Retina (tissue), 1 donor: ENCODE measurements around the gene ERGIC1.

Source experiments
- DNase-seq: peaks from one replicate; pipeline ENCODE4 v3.0.0-alpha.2; 2016

ERGIC1 gene

DNA sequence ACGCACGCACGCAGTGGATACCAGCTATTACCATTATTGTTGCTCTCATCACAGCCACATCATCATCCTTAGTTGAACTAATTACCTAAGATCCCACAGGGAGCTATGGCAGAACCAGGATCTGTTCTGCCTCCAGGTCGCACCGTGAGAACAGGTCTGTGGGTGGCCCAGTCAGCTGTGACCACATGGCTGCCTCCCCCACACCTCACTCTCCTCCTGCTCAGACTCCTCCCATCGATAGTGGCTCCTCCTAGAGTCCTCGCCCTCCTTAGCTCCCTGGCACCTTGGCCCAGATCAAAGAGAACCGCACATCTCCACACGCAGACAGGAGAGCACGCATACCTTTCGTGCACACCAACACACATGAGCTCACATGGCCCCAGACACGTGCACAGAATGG lies 92.7 kb downstream of the ERGIC1 start:
- no peak for DNase-seq

DNA sequence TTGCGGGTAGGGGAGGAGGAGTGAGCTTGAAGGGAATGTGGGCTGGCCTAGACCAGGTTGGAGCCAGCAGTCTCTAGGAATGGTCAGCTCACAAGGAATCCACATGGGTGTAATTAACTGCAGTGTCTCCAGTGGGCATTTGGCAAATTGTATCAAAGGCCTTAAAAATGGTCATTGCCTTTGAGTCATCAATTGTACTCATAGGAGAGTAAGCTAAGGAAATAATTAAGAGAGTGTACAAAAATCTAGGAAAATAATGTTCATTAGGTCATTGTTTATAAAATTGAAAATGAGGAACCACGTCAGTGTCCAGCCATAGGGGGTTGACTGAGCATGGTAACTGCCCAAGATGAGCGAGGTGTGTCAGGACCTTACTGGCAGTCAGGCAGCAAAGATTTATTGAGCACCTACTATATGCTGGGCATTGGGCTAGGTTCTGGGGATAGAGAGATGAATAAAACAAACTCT lies 95.4 kb downstream of the ERGIC1 start:
- no peak for DNase-seq

DNA sequence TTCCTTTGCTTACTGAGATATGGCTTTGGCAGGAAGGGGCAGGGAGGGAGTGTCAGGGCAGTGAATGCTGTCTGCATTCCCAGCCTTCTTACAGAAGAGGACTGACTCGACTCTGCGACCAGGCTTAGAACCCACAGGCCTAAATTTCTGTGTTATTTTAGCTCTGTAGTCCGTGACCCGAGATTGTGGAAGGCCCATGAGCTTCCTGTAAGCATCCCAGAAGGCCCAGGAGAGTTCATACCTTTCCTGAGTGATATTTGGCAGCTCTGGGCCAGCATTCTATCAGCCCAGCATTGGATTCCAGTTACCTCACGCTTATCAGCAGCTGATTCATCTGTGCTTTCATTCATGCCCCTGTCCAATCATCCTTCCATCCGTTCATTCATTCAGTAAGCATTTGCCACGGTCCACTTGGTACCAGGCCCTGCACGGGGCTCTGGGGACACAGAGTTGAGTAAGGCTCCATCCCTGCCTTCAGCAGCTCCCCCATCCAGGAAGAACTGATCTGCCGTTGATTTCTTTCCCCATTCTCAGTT lies 97.0 kb downstream of the ERGIC1 start:
- DNase-seq = no peak

DNA sequence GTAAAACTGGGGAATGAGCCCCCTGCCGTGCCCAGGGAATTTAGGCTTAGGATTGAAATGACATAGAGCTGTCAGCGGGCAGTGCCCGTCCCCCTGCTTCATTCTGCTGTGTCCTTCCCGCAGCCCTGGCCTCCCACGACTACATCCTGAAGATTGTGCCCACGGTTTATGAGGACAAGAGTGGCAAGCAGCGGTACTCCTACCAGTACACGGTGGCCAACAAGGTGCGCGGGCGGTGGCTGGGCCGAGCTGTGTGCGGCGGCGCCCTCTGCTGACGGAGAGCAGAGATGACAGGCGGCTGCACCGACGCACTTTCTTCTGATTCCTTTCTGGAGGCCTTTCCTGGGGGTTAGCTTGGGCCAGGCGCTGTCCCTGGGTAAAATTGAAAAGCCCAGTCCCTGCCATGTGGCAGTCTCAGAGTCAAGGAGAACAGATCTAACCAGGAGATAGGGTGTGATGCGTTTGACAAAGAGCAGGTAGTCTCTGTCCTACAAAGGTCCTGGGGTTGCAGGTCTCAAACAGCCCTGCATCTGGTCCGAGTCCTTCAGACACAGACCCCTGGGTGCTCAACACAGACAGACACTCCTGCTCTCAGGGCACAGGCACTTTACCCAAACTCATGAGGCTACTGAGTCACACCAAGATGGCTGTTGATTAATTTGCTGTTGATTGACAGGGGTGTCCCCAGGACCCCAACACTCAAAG lies 98.4 kb downstream of the ERGIC1 start:
- peak; percentile 88 for DNase-seq

DNA sequence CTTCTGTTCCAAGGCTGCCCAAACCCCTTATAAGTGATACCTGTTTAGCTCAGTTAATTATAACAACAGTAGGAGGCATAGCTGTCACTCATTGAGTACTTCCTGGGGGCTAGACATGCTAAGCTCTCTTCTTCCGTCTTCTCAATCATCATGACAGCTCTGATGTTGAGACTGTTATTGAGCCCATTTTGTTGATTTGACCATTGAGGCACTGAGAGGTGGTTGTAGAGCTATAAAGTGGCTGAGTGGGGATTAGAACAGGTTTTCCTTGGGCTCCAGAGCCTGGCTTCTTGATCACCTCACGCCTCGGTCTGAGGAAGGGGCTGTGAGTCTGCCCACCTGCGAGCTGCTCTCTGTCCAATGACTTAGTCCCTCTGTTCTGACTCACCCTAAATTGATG lies 99.2 kb downstream of the ERGIC1 start:
- DNase-seq = no peak

DNA sequence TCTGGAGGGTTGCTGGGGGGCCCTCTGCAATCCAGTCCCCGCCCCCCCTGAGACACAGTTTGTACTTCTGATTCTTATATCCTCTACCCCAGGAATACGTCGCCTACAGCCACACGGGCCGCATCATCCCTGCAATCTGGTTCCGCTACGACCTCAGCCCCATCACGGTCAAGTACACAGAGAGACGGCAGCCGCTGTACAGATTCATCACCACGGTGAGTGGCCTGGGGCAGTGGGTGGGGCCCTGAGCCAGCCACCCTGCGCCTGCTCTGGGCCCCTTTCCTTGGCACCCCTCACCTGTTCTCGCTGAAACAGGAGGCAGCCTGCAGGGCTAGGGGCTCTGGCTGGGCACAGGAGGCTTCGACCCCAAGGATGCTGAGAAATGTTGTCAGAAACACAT lies 101.0 kb downstream of the ERGIC1 start:
- no peak for DNase-seq

DNA sequence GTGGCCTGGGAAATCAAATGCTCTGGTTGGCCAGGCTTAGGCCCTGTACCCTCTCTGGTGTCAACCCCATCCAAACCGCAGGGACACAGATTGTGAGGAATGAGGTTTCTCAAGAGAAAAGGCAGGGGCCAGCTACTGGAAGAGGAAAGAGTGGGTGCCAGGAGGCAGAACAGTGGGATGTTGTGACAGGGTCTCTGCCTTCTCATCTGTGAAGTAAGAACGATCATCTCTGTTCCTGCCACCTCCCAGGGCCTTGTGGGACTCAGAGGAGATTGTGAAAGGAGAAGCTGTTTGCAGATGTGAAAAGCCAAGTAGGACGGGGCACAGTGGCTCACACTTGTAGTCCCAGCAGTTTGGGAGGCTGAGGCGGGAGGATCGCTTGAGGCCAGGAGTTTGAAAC lies 102.3 kb downstream of the ERGIC1 start:
- DNase-seq = no peak

DNA sequence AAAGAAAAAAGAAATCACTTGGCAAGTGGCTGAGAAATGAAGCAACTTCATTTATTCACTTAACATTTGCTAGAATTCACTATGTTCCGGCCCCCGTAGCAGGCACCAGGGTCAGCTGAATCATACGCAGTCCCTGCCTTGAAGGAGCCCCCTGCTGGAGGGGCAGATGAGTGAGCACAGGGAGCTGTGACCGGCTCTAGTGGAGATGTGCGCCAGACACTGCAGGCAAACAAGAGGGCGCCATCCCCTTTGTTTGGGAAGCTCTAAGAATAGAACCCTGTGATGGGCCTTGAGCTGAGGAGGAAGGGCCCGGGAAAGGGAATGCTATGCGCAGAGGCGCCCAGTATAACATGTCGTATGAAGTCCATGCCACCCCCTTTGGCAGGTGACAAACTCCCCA lies 105.0 kb downstream of the ERGIC1 start:
- no peak for DNase-seq

DNA sequence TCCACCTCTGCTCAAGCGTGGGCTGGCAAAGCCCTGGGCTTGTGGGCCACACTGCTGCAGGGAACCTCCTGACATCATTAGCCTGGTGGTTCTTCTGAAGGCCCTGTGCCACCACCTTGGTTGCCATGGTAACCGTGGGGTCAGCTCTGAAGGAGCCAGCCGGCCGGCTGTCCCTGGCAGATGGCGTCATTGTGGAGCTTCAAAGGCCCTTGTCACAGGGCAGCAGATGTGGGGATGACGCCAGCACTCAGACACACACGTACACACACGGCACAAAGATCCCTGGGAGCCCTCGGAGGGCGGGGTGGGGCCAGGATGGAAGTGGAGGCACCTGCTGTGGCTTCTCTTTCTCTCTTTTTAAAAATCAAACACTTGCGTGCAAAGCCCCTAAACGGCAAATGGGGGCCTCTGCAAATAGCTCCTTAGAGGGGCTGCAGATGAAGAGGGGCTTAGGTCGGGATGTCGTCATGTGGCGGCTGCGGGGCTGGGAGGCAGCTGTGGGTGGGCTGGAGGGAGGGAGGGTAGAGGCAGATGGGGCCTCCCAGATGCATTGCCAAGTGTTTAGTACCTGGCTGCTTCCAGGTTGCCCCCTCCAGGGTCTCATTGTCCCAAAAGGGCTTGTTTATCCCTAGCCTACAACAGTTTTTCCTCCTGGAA lies 105.7 kb downstream of the ERGIC1 start:
- DNase-seq = peak; percentile 88

DNA sequence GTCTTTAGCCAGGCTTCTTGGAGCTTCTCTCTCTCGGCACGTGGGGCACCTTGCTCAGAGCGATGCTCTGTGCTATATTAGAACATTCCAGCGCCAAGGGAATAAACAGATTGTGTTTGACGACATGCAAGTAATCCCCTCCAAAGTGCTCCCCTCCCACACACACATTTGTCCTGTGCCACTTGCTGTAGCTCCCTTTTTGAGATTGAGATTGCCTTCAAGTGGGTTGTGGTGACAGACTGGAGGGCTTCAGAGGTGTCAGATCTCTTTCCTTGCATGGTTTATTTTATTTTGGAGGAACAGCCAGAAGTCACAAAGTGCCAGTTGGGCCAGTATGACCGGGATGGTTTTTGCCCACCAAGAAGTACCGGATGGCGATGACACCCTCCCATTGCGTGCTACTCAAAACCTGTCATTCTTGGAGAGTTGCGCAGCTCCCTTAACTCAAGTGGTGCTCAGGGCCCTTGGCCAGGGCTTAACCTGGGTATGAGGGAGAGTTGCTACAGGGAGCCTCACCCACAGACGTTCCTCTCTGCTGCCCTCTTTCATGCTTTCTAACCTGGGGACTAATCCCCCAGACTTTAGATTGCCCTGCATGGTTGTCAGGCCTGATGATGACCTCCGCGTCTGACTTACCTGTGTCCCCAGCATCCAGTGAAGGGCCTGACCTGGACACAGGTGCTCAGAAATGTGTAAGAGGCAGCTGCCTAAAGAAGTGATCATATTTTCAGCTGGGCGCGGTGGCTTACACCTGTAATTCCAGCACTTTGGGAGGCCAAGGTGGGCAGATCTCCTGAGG lies 106.4 kb downstream of the ERGIC1 start:
- no peak for DNase-seq

DNA sequence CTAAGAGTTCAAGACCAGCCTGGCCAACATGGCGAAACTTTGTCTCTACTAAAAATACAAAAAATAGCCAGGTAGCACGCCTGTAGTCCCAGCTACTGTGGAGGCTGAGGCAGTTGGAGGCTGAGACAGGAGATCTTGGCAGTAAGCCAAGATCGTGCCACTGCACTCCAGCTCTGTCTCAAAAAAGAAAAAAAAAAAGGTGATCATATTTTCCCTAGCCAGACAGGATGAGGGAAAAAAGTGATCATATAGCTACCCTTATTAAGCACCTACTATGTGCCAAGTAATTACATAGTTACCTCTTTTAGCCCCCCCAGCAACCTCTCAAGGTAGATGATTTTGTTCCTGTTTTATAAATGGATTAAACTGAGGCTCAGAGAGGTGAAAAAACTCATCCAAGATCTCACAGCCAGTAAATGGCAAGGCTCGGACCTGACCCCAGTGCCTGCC lies 107.0 kb downstream of the ERGIC1 start:
- DNase-seq = no peak

DNA sequence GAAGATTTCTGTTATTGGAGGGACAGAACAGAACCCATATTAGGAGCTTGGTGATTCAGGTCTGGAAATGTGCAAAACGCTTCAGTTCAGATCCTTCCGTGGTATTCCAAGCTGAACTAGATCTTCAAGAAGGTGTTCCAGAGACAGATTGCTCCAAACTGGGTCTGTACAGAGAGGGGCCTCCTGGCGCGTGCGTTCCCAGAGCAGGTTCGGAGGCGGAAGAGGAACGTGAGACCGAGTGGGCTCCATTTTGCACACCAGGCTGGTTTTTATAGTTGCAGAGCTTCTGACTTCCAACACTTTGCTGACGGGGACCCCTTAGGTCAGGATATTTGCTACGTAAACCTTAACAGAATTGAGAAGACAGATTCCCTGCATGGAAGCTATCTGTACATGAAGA lies 108.5 kb downstream of the ERGIC1 start:
- no peak for DNase-seq

DNA sequence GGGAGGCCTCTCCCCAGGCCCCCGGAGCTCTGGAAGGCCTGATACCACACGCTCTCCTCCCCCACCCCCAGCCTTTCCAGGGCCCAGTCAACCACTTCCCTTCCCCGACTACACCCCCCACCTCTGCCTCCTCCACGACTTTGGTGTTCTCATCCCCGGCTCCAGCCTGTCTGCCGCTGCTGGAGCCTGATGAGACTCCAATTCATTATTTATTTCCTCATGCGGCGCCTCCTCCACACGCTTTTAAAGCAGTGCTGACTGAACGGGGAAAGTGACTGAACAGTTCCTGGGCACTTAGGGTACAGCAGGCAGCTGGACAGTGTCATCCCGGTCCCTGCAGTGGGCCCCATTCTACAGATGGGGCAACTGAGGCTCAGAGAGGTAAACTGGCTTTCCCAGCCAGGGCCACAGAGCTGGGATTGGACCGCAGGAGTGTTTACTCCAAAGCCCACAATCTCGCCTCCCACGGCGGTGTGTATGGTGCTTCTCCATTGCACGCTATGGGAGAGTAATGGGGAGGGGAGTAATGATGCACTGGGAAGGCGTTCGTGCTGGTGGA lies 109.3 kb downstream of the ERGIC1 start:
- no peak for DNase-seq

DNA sequence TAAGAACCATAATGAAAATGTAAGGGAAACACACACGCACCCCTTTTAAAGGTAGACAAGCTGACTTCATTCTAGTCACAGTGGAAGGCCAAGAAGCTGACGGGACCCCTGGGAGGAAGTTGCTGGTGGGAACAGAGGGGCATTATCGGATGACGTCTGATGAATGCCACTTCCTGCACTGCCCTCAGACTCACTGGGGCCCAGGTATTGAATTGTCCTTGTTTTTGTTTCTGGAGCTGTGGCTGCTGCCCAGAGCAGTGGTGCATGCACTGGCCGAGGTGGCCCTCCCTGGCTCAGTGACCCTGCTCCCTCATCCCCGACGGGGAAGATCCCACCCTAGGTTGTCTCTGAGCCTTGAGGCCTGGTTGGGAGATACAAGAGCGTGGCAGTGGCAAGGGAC lies 109.9 kb downstream of the ERGIC1 start:
- no peak for DNase-seq

DNA sequence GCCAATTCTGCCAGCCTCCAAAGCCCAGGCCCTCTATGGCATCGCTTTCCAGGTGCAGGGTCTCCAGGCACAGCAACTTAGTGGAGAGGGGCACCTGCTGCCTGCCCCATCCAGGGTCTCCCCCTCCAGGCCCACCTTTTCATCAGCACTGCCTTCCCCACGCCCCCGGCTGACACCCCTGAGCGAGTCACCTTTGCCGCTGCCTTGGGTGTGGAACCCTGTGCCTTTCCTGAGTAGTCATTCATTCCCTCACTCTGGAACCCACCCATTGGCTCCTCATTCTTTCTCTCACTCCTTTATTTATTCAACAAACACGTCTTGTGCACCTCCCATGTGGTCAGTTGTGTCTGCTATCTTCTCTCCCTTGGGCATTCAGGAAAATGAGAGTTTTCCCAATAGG lies 110.7 kb downstream of the ERGIC1 start:
- no peak for DNase-seq

DNA sequence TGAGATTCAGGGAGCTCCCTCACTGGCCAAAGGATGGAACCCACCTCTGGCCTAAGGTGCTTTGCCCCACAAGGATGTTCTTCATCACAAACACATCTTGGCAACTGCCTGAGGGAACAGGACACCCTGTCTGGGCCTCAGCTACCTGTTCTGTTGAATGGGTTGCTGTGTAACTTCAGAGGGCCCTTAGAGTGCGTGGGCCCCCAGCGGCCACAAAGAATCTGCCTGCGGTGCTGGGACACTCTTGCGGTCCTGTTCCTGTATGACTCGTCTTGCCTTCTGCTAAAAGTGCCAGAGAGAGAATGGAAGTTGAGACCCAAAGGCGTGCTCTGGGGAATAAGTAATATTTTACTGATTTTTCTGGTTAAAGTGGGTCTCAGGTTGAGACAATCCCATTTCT lies 111.1 kb downstream of the ERGIC1 start:
- DNase-seq = no peak

DNA sequence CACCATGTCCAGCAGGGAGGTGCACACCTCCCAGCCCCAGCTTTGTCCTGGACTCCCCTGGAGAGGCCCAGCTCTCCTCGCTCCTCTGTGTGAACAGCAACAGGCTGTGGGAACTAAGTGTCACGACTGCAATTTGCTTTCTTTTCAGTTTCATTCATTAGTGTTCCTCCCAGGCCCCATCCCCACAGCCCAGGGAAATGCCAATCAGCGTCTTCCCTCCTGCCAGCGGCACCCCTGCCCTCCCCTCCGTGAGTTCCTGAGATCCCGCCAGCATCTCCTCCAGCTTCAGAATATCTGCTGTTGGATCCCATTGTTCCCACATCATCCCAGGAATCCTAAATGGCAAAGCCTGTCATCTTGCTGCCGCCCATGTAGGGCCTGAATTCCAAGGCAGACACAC lies 112.1 kb downstream of the ERGIC1 start:
- no peak for DNase-seq

DNA sequence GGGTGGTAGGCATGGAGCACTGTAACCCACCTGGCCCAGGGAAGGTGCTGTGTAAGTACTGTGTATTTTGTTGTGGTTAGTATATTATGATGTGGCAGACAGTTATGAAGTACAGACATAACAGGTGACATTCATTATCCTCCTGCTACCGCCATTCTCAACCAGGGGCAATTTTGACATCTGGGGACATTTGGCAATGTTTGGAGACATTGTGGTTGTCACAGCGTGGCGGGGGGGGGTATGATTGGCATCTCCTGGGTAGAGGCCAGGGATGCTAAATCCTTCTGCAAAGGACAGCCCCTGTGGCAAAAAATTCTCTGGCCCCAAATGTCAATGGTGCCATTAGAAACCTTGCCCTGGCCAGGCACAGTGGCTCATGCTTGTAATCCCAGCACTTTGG lies 115.4 kb downstream of the ERGIC1 start:
- no peak for DNase-seq

DNA sequence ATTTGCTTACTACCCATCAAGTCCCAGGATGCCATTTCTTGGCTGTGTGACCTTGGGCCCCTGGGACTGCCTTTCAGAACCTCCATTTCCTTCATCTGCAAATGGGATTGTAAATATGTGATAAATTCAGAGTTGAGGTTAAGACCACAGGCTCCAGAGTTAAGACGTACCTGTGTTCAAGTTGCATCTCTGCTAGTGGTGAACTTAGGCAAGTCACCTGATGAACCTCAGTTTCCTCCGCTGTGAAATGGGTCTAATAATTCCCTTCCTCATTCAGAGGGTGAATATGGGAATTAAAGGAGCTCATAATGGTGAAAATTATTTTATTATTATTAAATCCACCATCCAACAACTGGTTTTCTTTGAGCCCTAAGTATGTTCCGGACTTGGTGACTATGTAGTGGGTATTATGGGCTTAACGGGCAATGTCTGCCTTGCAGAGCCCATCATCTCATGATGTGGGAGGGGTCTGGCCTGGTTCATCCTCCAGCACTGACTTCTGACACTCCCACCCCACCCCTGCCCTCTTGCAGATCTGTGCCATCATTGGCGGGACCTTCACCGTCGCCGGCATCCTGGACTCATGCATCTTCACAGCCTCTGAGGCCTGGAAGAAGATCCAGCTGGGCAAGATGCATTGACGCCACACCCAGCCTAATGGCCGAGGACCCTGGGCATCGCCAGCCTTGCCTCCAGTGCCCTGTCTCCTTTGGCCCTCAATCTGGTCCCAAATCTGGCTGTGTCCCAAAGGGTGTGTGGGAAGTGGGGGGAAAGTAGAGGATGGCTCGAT lies 116.3 kb downstream of the ERGIC1 start:
- no peak for DNase-seq

DNA sequence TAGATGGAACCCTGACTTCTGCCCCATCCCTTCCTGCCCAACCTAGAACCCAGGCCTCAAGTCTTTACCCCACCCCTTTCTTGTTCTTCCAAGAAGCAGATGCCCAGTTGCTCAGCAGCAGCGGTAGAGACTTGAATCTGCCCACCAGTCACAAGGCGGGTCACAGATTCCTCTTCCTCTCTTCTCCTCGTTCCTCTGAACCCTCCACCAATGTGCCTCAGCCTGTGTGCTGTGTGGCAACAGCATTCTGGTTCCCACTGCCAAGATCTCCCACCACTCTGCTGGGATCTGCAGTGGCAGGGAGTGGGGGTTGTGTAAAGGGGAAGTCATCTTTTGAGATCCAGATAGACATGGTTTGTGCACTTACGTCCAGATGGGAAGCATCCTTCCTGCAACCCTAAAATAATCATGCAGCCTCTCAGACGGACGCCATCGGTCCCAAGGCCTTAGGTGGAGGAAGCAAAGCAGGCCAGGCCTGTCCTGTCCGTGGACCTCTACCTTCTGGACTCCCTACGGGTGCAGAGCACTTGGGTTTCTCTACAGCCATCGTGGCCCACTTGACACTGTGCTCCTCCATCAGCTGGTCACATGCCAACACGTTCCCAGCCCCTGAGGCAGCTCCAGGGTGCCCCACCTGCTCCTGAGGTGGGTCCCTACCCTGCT lies 117.5 kb downstream of the ERGIC1 start:
- DNase-seq = no peak

DNA sequence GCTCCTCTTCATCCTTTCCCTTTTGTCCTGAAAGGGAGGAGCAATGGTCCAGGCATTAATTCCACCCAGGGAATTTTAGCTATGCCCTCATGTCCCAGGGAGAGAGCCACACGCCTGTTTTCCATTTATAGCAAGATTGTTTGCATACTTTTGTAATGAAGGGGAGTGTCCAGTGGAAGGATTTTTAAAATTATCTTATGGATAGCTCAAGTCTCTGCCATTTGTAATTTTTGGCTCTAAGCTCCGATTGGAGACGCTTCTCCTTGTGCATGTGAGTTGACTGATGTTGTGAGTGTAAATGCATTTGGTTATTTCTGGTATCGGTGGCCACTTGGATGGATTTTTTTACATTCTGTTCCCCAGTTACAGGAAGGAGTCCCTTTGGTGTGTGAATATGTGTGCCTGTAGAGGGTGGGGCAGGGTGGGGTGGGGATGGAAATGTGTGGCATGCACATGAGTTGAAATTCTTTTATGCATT lies 118.0 kb downstream of the ERGIC1 start:
- DNase-seq = no peak
